Measurements from ENCODE around the gene MAP4K3.

DNA sequence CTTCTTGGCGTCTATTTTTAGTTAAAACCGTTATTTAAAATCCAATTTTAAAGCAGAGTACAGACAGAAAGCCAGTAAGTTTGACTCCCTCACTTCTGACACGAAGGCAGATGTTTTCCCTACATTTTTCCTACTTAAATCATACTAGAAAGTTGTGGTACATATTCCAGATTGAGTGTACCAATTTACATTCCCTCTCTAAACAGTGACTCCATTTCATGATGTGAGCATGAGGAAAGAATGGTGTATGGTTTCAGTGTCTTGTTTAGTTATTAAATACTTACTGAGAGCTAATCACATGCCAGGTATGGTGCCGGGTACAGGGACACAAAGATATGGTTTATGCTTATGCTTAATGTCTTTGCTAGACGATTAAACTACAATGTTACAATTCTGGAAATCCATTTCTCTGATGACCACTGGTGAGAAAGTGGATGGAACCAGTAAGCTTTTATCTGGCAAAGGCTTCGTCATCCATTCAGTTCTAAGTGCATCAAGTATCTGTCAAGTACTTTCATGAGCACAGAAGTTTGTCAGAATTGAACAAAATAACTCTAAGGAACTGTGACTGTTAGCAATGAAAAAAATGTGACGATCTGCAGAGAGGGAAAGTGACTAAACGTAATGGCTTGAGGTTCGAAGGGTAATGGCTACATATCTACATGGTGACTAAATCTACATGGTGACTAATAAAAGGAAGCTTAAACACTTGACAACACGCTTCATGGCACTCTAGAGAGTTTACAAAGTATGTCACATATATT lies 25.7 kb downstream of the MAP4K3 start:
- TF ChIP-seq POLR2A (IDR thresholded peaks at IDR 0.05), result no peak
- TF ChIP-seq, protein P1, sequence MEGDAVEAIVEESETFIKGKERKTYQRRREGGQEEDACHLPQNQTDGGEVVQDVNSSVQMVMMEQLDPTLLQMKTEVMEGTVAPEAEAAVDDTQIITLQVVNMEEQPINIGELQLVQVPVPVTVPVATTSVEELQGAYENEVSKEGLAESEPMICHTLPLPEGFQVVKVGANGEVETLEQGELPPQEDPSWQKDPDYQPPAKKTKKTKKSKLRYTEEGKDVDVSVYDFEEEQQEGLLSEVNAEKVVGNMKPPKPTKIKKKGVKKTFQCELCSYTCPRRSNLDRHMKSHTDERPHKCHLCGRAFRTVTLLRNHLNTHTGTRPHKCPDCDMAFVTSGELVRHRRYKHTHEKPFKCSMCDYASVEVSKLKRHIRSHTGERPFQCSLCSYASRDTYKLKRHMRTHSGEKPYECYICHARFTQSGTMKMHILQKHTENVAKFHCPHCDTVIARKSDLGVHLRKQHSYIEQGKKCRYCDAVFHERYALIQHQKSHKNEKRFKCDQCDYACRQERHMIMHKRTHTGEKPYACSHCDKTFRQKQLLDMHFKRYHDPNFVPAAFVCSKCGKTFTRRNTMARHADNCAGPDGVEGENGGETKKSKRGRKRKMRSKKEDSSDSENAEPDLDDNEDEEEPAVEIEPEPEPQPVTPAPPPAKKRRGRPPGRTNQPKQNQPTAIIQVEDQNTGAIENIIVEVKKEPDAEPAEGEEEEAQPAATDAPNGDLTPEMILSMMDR (IDR thresholded peaks at IDR 0.05), result peak in 1 of 6 experiments; percentile 5

Measured in thyroid gland (tissue), 4 donors.